HepG2 (cell line): Measurements from ENCODE around the gene C5orf34. TPM values are rescaled to one million over a fixed set of nuclear protein-coding genes. Genes with fewer than 3 reads are reported as not detected.
A peak's percentile ranks its signal among the peaks of the same experiment; 100 is the strongest.

ENCODE experiments used
- ERF ChIP-seq: IDR thresholded peaks from 2 replicates; pipeline ENCODE4 v1.6.1; 2018; ENCODE audit warnings: missing biosample characterization, missing genetic modification reagents
- KDM3A ChIP-seq: IDR thresholded peaks from 2 replicates; pipeline ENCODE4 v1.6.1; 2018; ENCODE audit warnings: low read depth, missing compliant biosample characterization
- KDM5A ChIP-seq: fragments of 200-600 bp; sonication (generic); IDR thresholded peaks from 2 replicates; pipeline ENCODE4 v1.7.0; 2018; ENCODE audit warnings: antibody characterized with exemption, mild to moderate bottlenecking, low read length, borderline replicate concordance
- KLF16 ChIP-seq, 2 experiments: sonication (generic) in 1 of 2; formaldehyde crosslinking in 1 of 2; IDR thresholded peaks; 2 replicates each; pipeline versions ENCODE4 v1.6.1 to v1.8.0; 2016 to 2023; ENCODE audit warnings: missing genetic modification reagents in 2 of 2, missing compliant biosample characterization in 1 of 2
- LCORL ChIP-seq, 2 experiments: fragments of 450-650 bp in 1 of 2; sonication (generic) in 1 of 2; formaldehyde crosslinking in 1 of 2; IDR thresholded peaks; 2 replicates each; pipeline versions ENCODE4 v1.5.0 to v1.6.1; 2017 to 2020; ENCODE audit warnings: antibody characterized with exemption in 1 of 2, missing genetic modification reagents in 1 of 2
- RBM22 ChIP-seq: fragments of 200-400 bp; formaldehyde crosslinking; optimal IDR thresholded peaks from 2 replicates; pipeline ENCODE3; 2017; ENCODE audit warnings: mild to moderate bottlenecking, low read length, moderate library complexity
- RFX5 ChIP-seq: IDR thresholded peaks from 2 replicates; pipeline ENCODE4 v1.6.1; 2011; ENCODE audit warnings: low read depth, low read length, improper control_type of control experiment
- SALL1 ChIP-seq: sonication (generic); formaldehyde crosslinking; IDR thresholded peaks from 2 replicates; pipeline ENCODE4 v1.8.0; 2022; ENCODE audit warnings: mild to moderate bottlenecking, missing genetic modification reagents
- SYNCRIP ChIP-seq: fragments of 200-400 bp; formaldehyde crosslinking; IDR thresholded peaks from 2 replicates; pipeline ENCODE4 v1.6.1; 2018; ENCODE audit warnings: mild to moderate bottlenecking, low read depth, low read length; ENCODE audit not compliant: insufficient read depth
- ZNF382 ChIP-seq: sonication (generic); formaldehyde crosslinking; IDR thresholded peaks from 2 replicates; pipeline ENCODE4 v1.5.0; 2020; ENCODE audit warnings: missing genetic modification reagents, mild to moderate bottlenecking, borderline replicate concordance
- polyA plus RNA-seq, 8 experiments: library from polyadenylated mRNA; depleted of rRNA in 3 of 8; stranded (reverse) in 7 of 8; unstranded in 1 of 8; fragments of >200 nt; fragmentation: Illumina TruSeq in 4 of 8; extraction: Trizol in 4 of 8; gene quantifications; 2 replicates each; pipeline versions ENCODE4 v1.2.1 to v1.2.3, GENCODE V29; 2011 to 2016; ENCODE audit warnings: low read depth in 4 of 8, missing spikeins in 1 of 8, mixed read lengths in 1 of 8; ENCODE audit not compliant: insufficient read depth in 1 of 8
- total RNA-seq, 5 experiments: library from RNA; depleted of rRNA; stranded (reverse); fragments of >200 nt; fragmentation: Illumina TruSeq; extraction: Trizol; gene quantifications; 2 replicates each; pipeline ENCODE4 v1.2.3, GENCODE V29; 2016; ENCODE audit warnings: low read depth in 1 of 5
- TF ChIP-seq, protein P1 (sequence below): sonication (generic); formaldehyde crosslinking; IDR thresholded peaks from 2 replicates; pipeline ENCODE4 v1.5.0; 2020; ENCODE audit warnings: mild to moderate bottlenecking, missing genetic modification reagents, borderline replicate concordance
- TF ChIP-seq, protein P2 (sequence below): IDR thresholded peaks from 2 replicates; pipeline ENCODE4 v1.6.1; 2012; ENCODE audit warnings: low read length, improper control_type of control experiment
- TF ChIP-seq, protein P3 (sequence below): sonication (generic); formaldehyde crosslinking; IDR thresholded peaks from 2 replicates; pipeline ENCODE4 v1.4.0; 2020; ENCODE audit warnings: missing genetic modification reagents, low read depth, mild to moderate bottlenecking, borderline replicate concordance
- TF ChIP-seq, protein P4 (sequence below): sonication (generic); formaldehyde crosslinking; conservative IDR thresholded peaks from 2 replicates; pipeline ENCODE4 v1.5.0; 2020; ENCODE audit warnings: missing genetic modification reagents
- TF ChIP-seq, protein P5 (sequence below): sonication (generic); formaldehyde crosslinking; IDR thresholded peaks from 2 replicates; pipeline ENCODE4 v1.9.0; 2021; ENCODE audit warnings: missing genetic modification reagents, mild to moderate bottlenecking, borderline replicate concordance

The C5orf34 gene
- total and polyA plus RNA-seq, 2 of the 13 experiments (the other 11 are each of a cell fraction or from before 2014, with no cell fraction given): 3.2 to 6.4 TPM

DNA sequence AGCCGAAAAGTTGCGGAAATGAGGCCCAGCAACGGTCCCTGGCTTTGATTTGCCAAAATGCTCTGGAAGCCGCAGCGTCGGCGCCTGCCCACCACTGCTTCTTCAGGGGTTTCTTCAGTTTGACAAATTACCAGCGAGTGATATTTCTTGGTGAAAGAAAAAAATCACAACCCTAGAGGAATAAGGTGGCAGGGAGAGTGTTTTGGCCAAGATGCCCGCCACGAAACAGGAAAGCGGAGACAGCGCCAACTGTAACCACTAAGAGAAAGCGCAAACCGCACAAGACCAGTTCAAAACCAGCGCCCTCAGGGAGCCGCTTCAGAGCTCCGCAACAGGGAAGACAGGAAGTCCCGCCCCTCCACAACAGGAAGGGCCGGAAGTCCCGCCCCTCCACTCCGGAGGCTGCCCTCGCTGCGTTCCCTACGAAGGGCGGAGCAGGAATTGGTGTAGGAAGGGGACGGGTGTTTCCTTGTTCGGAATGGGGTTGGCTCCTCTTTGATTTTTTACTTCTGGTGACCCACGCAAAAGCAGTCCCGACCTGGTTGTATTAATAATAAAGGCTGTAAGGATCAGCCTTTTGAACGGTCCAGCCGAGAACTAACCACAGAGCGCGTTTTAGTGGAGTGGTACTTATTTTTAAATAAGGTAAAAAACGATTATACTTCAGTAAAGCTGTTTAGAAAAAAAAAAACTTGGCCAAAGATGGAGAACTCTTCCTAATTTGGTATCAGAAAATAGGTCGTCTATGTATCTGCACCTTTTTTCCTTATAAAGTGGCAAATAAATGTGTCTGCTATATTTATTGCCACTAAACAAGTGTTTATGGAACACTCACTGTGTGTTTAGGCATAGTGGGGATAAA lies at the start of gene C5orf34 (continued):
- TF ChIP-seq, protein P1, sequence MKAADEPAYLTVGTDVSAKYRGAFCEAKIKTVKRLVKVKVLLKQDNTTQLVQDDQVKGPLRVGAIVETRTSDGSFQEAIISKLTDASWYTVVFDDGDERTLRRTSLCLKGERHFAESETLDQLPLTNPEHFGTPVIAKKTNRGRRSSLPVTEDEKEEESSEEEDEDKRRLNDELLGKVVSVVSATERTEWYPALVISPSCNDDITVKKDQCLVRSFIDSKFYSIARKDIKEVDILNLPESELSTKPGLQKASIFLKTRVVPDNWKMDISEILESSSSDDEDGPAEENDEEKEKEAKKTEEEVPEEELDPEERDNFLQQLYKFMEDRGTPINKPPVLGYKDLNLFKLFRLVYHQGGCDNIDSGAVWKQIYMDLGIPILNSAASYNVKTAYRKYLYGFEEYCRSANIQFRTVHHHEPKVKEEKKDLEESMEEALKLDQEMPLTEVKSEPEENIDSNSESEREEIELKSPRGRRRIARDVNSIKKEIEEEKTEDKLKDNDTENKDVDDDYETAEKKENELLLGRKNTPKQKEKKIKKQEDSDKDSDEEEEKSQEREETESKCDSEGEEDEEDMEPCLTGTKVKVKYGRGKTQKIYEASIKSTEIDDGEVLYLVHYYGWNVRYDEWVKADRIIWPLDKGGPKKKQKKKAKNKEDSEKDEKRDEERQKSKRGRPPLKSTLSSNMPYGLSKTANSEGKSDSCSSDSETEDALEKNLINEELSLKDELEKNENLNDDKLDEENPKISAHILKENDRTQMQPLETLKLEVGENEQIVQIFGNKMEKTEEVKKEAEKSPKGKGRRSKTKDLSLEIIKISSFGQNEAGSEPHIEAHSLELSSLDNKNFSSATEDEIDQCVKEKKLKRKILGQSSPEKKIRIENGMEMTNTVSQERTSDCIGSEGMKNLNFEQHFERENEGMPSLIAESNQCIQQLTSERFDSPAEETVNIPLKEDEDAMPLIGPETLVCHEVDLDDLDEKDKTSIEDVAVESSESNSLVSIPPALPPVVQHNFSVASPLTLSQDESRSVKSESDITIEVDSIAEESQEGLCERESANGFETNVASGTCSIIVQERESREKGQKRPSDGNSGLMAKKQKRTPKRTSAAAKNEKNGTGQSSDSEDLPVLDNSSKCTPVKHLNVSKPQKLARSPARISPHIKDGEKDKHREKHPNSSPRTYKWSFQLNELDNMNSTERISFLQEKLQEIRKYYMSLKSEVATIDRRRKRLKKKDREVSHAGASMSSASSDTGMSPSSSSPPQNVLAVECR (CRISPR knock-in tag): peak; percentile 95
- TF ChIP-seq ERF (CRISPR knock-in tag) (peak; percentile 73; the same call in 1 of the 2 replicates), ZNF382 (CRISPR knock-in tag) (no peak), KLF16 (CRISPR knock-in tag; IDR thresholded peaks at IDR 0.05) (peak in 1 of 2 experiments; percentile 17; a peak in 1 of 4 replicates), RBM22 (no peak), LCORL (IDR thresholded peaks at IDR 0.05) (no peak), LCORL (CRISPR knock-in tag; IDR thresholded peaks at IDR 0.05) (0 out of 2 replicates have a peak, but pooled peaks have one; percentile 36), KDM5A (peak; percentile 72; the same call in 1 of the 2 replicates), SALL1 (CRISPR knock-in tag) (peak; percentile 72), RFX5 (no peak), KDM3A (CRISPR knock-in tag) (0 out of 2 replicates have a peak, but pooled peaks have one; percentile 31), SYNCRIP (no peak)
- TF ChIP-seq, protein P2, sequence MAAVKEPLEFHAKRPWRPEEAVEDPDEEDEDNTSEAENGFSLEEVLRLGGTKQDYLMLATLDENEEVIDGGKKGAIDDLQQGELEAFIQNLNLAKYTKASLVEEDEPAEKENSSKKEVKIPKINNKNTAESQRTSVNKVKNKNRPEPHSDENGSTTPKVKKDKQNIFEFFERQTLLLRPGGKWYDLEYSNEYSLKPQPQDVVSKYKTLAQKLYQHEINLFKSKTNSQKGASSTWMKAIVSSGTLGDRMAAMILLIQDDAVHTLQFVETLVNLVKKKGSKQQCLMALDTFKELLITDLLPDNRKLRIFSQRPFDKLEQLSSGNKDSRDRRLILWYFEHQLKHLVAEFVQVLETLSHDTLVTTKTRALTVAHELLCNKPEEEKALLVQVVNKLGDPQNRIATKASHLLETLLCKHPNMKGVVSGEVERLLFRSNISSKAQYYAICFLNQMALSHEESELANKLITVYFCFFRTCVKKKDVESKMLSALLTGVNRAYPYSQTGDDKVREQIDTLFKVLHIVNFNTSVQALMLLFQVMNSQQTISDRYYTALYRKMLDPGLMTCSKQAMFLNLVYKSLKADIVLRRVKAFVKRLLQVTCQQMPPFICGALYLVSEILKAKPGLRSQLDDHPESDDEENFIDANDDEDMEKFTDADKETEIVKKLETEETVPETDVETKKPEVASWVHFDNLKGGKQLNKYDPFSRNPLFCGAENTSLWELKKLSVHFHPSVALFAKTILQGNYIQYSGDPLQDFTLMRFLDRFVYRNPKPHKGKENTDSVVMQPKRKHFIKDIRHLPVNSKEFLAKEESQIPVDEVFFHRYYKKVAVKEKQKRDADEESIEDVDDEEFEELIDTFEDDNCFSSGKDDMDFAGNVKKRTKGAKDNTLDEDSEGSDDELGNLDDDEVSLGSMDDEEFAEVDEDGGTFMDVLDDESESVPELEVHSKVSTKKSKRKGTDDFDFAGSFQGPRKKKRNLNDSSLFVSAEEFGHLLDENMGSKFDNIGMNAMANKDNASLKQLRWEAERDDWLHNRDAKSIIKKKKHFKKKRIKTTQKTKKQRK: peak; percentile 68; the same call in 1 of the 2 replicates
- TF ChIP-seq, protein P3, sequence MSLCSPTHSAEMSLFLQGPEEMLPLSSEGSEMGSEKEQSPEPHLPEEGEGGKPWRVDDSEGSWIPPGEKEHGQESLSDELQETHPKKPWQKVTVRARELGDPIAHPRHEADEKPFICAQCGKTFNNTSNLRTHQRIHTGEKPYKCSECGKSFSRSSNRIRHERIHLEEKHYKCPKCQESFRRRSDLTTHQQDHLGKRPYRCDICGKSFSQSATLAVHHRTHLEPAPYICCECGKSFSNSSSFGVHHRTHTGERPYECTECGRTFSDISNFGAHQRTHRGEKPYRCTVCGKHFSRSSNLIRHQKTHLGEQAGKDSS (CRISPR knock-in tag): 0 out of 2 replicates have a peak, but pooled peaks have one; percentile 43
- TF ChIP-seq, protein P4, sequence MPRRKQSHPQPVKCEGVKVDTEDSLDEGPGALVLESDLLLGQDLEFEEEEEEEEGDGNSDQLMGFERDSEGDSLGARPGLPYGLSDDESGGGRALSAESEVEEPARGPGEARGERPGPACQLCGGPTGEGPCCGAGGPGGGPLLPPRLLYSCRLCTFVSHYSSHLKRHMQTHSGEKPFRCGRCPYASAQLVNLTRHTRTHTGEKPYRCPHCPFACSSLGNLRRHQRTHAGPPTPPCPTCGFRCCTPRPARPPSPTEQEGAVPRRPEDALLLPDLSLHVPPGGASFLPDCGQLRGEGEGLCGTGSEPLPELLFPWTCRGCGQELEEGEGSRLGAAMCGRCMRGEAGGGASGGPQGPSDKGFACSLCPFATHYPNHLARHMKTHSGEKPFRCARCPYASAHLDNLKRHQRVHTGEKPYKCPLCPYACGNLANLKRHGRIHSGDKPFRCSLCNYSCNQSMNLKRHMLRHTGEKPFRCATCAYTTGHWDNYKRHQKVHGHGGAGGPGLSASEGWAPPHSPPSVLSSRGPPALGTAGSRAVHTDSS (CRISPR knock-in tag): no peak
- TF ChIP-seq, protein P5, sequence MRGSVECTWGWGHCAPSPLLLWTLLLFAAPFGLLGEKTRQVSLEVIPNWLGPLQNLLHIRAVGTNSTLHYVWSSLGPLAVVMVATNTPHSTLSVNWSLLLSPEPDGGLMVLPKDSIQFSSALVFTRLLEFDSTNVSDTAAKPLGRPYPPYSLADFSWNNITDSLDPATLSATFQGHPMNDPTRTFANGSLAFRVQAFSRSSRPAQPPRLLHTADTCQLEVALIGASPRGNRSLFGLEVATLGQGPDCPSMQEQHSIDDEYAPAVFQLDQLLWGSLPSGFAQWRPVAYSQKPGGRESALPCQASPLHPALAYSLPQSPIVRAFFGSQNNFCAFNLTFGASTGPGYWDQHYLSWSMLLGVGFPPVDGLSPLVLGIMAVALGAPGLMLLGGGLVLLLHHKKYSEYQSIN (CRISPR knock-in tag): no peak
